Kidney (tissue), 22 donors: ENCODE results near the gene LRRC52. TPM values are rescaled to one million over a fixed set of nuclear protein-coding genes. Genes with fewer than 3 reads are reported as not detected.
A peak's percentile ranks its signal among the peaks of the same experiment; 100 is the strongest.

Experiments used
- DNase-seq, 5 donors: peaks; one replicate each; pipeline ENCODE4 v3.0.0-alpha.2; 2013 to 2020
- FAIRE-seq: peaks from 2 replicates; lab custom pipeline; 2012; peaks lifted over from hg19 to GRCh38; lab: Jason Lieb, UNC
- H3K27ac ChIP-seq, 2 donors: one replicate each; pipeline ENCODE4 v1.7.0; 2013; ENCODE audit warnings: low read depth in 2 of 2, low read length in 2 of 2, inconsistent platforms in 1 of 2
- H3K27me3 ChIP-seq: one replicate; pipeline ENCODE4 v1.7.1; 2013; ENCODE audit warnings: low read length, inconsistent platforms; ENCODE audit not compliant: control insufficient read depth, insufficient read depth
- H3K36me3 ChIP-seq, 3 donors: one replicate each; pipeline versions ENCODE4 v1.7.0 to v1.7.1; 2013; ENCODE audit warnings: low read length in 3 of 3, control low read depth in 1 of 3, inconsistent platforms in 1 of 3; ENCODE audit not compliant: insufficient read depth in 3 of 3, control insufficient read depth in 2 of 3
- H3K4me1 ChIP-seq, 3 donors: one replicate each; pipeline versions ENCODE4 v1.7.0 to v1.7.1; 2013; ENCODE audit warnings: low read length in 3 of 3, inconsistent platforms in 1 of 3, low read depth in 1 of 3; ENCODE audit not compliant: control insufficient read depth in 2 of 3, insufficient read depth in 2 of 3
- H3K4me3 ChIP-seq, 3 donors: one replicate each; pipeline versions ENCODE4 v1.7.0 to v1.8.1; 2013; ENCODE audit warnings: low read length in 3 of 3, control low read depth in 1 of 3, inconsistent platforms in 1 of 3
- H3K9ac ChIP-seq, 3 donors: one replicate each; pipeline versions ENCODE4 v1.7.0 to v1.7.1; 2013; ENCODE audit warnings: low read length in 3 of 3, control low read depth in 1 of 3, inconsistent platforms in 1 of 3
- H3K9me3 ChIP-seq, 3 donors: one replicate each; pipeline versions ENCODE4 v1.7.0 to v1.7.1; 2013; ENCODE audit warnings: low read length in 3 of 3, control low read depth in 1 of 3, inconsistent platforms in 1 of 3; ENCODE audit not compliant: control insufficient read depth in 2 of 3, insufficient read depth in 1 of 3
- intact Hi-C: fragments of 100-400 bp; cut with DNase I; formaldehyde crosslinking; loops from one replicate; pipeline ENCODE4 v1.11.1; 2022
- long read RNA-seq, 10 donors: library from polyadenylated mRNA in 1 of 10; unstranded in 1 of 10; transcript quantifications; one replicate each; pipeline ENCODE4 v2.0.0 and lab custom pipeline, GENCODE V29; 2021 to 2026
- polyA plus RNA-seq: library from polyadenylated mRNA; stranded (reverse); fragments of 350-450 nt; fragmentation: Illumina TruSeq; extraction: RNeasy Lipid Tissue Mini Kit (QIAGEN cat#74804); gene quantifications from one replicate; pipeline ENCODE4 v1.2.3, GENCODE V29; 2014; ENCODE audit warnings: low read depth, low replicate concordance; ENCODE audit not compliant: insufficient read depth
- total RNA-seq: library from RNA; stranded (reverse); fragmentation: NEBNext Ultra II Directional; extraction: Animal tissue kit (Norgen Biotek cat#: 25700); gene quantifications from one replicate; pipeline ENCODE4 v1.2.1, GENCODE V29; 2021
- TF ChIP-seq, protein P1 (sequence below): IDR thresholded peaks from 3 replicates; pipeline ENCODE4 v1.5.1; 2012; ENCODE audit warnings: mild to moderate bottlenecking, moderate library complexity, borderline replicate concordance; ENCODE audit not compliant: insufficient read depth; ENCODE audit errors: extremely low read depth
- donor health status: control.
- donor health status: control.
- donor health status: control.
- donor health status: control.
- donor health status: control.
- donor health status: DM: yes; HTN: yes; CAD: no.
- donor health status: Normal renal cell carcinoma (clear cell type).

The LRRC52 gene, protein sequence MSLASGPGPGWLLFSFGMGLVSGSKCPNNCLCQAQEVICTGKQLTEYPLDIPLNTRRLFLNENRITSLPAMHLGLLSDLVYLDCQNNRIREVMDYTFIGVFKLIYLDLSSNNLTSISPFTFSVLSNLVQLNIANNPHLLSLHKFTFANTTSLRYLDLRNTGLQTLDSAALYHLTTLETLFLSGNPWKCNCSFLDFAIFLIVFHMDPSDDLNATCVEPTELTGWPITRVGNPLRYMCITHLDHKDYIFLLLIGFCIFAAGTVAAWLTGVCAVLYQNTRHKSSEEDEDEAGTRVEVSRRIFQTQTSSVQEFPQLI
- total RNA-seq, result not detected
- 0.58 TPM for polyA plus RNA-seq
- long read RNA-seq, donor 1, result 0 reads
- long read RNA-seq, donor 2, result 0 reads
- long read RNA-seq, donor 3, result 0 reads
- long read RNA-seq, donor 4, result 0 reads
- long read RNA-seq, donor 5, result 0 reads
- long read RNA-seq, donor 6, result 0 reads
- long read RNA-seq, donor 7, result 0 reads
- long read RNA-seq, donor 8, result 0 reads
- long read RNA-seq, donor 9, result 0 reads
- long read RNA-seq, donor 10, result 0 reads

GRCh38 chr1:165543532-165544438 is at the start of gene LRRC52:
Gene LRRC52 (plus strand): TSS chr1:165544000. CDS start chr1:165544297, 297 bp downstream.
- H3K36me3 ChIP-seq, result no peaks in the 10 kb centered on the region
- H3K27me3 ChIP-seq, result no peaks in the 10 kb centered on the region
- TF ChIP-seq, protein P1, sequence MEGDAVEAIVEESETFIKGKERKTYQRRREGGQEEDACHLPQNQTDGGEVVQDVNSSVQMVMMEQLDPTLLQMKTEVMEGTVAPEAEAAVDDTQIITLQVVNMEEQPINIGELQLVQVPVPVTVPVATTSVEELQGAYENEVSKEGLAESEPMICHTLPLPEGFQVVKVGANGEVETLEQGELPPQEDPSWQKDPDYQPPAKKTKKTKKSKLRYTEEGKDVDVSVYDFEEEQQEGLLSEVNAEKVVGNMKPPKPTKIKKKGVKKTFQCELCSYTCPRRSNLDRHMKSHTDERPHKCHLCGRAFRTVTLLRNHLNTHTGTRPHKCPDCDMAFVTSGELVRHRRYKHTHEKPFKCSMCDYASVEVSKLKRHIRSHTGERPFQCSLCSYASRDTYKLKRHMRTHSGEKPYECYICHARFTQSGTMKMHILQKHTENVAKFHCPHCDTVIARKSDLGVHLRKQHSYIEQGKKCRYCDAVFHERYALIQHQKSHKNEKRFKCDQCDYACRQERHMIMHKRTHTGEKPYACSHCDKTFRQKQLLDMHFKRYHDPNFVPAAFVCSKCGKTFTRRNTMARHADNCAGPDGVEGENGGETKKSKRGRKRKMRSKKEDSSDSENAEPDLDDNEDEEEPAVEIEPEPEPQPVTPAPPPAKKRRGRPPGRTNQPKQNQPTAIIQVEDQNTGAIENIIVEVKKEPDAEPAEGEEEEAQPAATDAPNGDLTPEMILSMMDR, result no peak
- DNase-seq, result peak; percentile 55 to 77 (median 60)
- intact Hi-C loops, result no loop called here
- H3K27ac ChIP-seq, result peak within 1 kb of the TSS in 1 of 2 donors; percentile 35
- H3K4me3 ChIP-seq, result no peak within 1 kb of the TSS
- FAIRE-seq, result no peak
- peaks cover 0 to 7% (median 0%) of the 10 kb centered on the region in 3 donors for H3K4me1 ChIP-seq
- no peak within 1 kb of the TSS for H3K9ac ChIP-seq
- H3K9me3 ChIP-seq, result no peaks in the 10 kb centered on the region

DNA sequence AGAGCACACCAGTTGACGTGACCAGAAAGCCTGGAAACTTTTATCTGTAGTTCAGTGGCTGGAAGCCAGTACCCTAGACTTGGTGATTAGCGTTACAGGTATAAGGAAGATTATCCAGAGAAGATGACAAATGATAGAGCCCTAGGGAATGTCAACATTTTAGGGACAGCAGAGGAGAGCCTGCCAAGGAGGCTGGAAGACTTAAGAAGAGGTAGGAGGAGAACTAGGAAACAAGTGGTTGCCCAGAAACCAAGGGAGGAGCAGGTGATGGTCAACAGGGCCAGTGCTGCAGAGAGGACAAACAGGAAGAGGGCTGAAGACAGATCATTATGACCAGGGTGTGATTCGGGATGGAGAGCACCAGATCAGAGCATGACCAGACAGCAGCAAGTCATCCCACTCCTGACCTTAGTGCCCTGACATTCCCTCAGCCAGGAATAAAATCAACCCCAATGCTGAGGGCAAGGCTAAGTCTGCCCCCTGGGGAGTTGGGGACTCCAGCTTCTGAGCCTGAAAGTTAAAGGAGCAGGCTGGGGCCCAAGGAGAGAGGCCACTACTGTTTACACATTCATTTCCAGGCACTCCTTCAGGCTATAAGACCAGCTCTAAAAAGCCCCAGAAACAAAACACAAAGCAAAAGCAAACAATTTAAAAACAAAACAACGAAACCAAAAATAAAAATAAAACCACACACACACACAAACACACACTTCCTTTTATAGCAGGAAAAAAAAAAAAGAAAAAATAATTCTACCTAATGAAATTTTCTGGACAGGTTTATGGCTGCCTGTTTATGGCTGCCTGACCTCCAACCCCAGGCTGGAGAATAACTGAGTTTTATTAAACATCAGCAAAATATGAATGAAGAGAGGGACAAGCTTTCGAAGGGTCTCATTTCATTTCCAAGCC is 48.6 kb upstream of the LRRC52 start:
- intact Hi-C loops, result no loop called here
- Histone ChIP-seq H3K36me3 (no peaks in the 10 kb centered on the region), H3K4me3 (no peak overlapping the region), H3K27me3 (no peaks in the 10 kb centered on the region), H3K27ac (no peak overlapping the region), H3K9me3 (no peaks in the 10 kb centered on the region), H3K9ac (no peak overlapping the region), H3K4me1 (no peaks in the 10 kb centered on the region)
- DNase-seq, result peak in 2 of 5 donors; percentile 24 to 35
- no peak for FAIRE-seq
- TF ChIP-seq, protein P1, result no peak

GRCh38 chr1:165495858-165496205 is 48.0 kb upstream of the LRRC52 start:
- no peaks in the 10 kb centered on the region for H3K9me3 ChIP-seq
- H3K27ac ChIP-seq, result no peak overlapping the region
- no peaks in the 10 kb centered on the region for H3K27me3 ChIP-seq
- no peaks in the 10 kb centered on the region for H3K4me1 ChIP-seq
- peak in 1 of 5 donors; percentile 49 for DNase-seq
- no peak overlapping the region for H3K9ac ChIP-seq
- TF ChIP-seq, protein P1, result no peak
- no peak for FAIRE-seq
- no peaks in the 10 kb centered on the region for H3K36me3 ChIP-seq
- intact Hi-C loops, result no loop called here
- no peak overlapping the region for H3K4me3 ChIP-seq
